Measurements from ENCODE around the gene NPY2R. TPM values are rescaled to one million over a fixed set of nuclear protein-coding genes. Genes with fewer than 3 reads are reported as not detected.

Gene NPY2R
- total RNA-seq, 1 donor from 2014 or later: not detected

DNA sequence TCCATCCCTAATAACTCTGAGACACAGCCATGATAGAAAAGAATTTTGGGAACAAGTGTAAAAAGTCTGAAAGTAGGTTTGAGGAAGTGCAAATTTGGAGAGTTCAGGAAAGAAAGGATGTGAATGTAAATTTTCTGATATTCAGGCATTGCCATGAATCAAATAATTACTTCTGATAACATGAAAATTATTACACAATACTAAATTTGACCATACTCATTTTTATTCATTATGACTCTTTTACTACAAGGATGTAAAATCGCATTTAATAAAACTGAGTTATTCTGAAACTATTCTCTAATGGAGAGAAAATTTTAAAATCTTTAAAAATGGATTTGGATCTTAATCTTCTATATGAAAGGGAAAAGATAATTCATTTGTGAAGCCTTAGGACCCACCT, 33.8 kb upstream of the NPY2R start:
- Histone ChIP-seq H3K4me1 (no peaks in the 10 kb centered on the region), H3K27ac (no peak overlapping the region), H3K4me3 (no peak overlapping the region), H3K36me3 (no peaks in the 10 kb centered on the region), H3K27me3 (no peaks in the 10 kb centered on the region), H3K9me3 (no peaks in the 10 kb centered on the region)
- no peak for DNase-seq (ENCODE audit: low spot score in 2 of 2)
- no peak for TF ChIP-seq CTCF (IDR thresholded peaks at IDR 0.05)
- intact Hi-C loops (cut with DNase I): no loop called here

- Histone ChIP-seq H3K27ac (no peak overlapping the region), H3K9me3 (no peaks in the 10 kb centered on the region), H3K4me1 (no peaks in the 10 kb centered on the region), H3K4me3 (no peak overlapping the region), H3K36me3 (no peaks in the 10 kb centered on the region), H3K27me3 (no peaks in the 10 kb centered on the region)
- TF ChIP-seq CTCF (IDR thresholded peaks at IDR 0.05): no peak
- DNase-seq (ENCODE audit: low spot score in 2 of 2): no peak
- intact Hi-C loops (cut with DNase I): no loop called here
Observed at GRCh38 chr4:155179216-155179615, 29.2 kb upstream of the NPY2R start.

GRCh38 chr4:155186972-155187371, 21.5 kb upstream of the NPY2R start:
- no peak for DNase-seq (ENCODE audit: low spot score in 2 of 2)
- H3K4me3 ChIP-seq: no peak overlapping the region
- intact Hi-C loops (cut with DNase I): no loop called here
- no peak for TF ChIP-seq CTCF (IDR thresholded peaks at IDR 0.05)
- no peaks in the 10 kb centered on the region for H3K4me1 ChIP-seq
- no peaks in the 10 kb centered on the region for H3K36me3 ChIP-seq
- no peaks in the 10 kb centered on the region for H3K27me3 ChIP-seq
- H3K9me3 ChIP-seq: no peaks in the 10 kb centered on the region
- H3K27ac ChIP-seq: no peak overlapping the region

- H3K27ac ChIP-seq: no peak overlapping the region
- no peak overlapping the region for H3K4me3 ChIP-seq
- no peaks in the 10 kb centered on the region for H3K4me1 ChIP-seq
- no peaks in the 10 kb centered on the region for H3K36me3 ChIP-seq
- DNase-seq (ENCODE audit: low spot score in 2 of 2): no peak
- intact Hi-C loops (cut with DNase I): no loop called here
- no peaks in the 10 kb centered on the region for H3K9me3 ChIP-seq
- no peak for TF ChIP-seq CTCF (IDR thresholded peaks at IDR 0.05)
- no peaks in the 10 kb centered on the region for H3K27me3 ChIP-seq
Observed at GRCh38 chr4:155187989-155188388, 20.4 kb upstream of the NPY2R start.

DNA sequence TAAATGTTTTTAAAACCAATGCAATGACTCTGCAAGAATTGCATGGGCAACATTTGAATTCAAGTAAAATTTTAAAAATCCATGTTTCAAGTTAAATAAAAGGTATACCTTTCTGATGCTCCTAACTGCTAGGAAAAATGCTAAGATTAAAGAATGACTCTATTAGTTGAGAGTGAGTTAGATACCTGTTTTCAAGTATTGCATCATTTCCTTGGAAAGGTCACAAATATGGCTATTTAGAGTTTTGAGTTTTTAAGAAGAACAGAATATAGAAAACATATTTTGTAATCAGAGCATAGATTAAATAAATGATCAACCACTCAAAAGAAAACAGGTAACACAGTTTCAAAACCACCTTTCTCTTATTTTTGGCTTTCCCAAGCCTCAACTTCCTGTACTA, 18.3 kb upstream of the NPY2R start:
- no peaks in the 10 kb centered on the region for H3K4me1 ChIP-seq
- no peak overlapping the region for H3K4me3 ChIP-seq
- H3K9me3 ChIP-seq: no peaks in the 10 kb centered on the region
- H3K27me3 ChIP-seq: no peaks in the 10 kb centered on the region
- no peaks in the 10 kb centered on the region for H3K36me3 ChIP-seq
- DNase-seq (ENCODE audit: low spot score in 2 of 2): no peak
- H3K27ac ChIP-seq: no peak overlapping the region
- intact Hi-C loops (cut with DNase I): no loop called here
- no peak for TF ChIP-seq CTCF (IDR thresholded peaks at IDR 0.05)

- Histone ChIP-seq H3K27me3 (no peaks in the 10 kb centered on the region), H3K27ac (no peak overlapping the region), H3K9me3 (no peaks in the 10 kb centered on the region), H3K4me3 (no peak overlapping the region), H3K4me1 (no peaks in the 10 kb centered on the region), H3K36me3 (no peaks in the 10 kb centered on the region)
- TF ChIP-seq CTCF (IDR thresholded peaks at IDR 0.05): no peak
- no peak for DNase-seq (ENCODE audit: low spot score in 2 of 2)
- intact Hi-C loops (cut with DNase I): no loop called here
Observed at GRCh38 chr4:155197757-155198156, 10.7 kb upstream of the NPY2R start.
